Loucy (cell line): Measurements from ENCODE around the gene ANO9.

ENCODE experiments used
- H2AFZ ChIP-seq: fragments of 200-600 bp; sonication (generic); 2 replicates; pipeline ENCODE4 v1.6.0; 2016; ENCODE audit warnings: antibody characterized with exemption, mild to moderate bottlenecking, low read length, moderate library complexity
- H3F3A ChIP-seq: fragments of 200-600 bp; 2 replicates; pipeline ENCODE4 v1.6.0; 2016; ENCODE audit warnings: antibody characterized with exemption, low read depth, mild to moderate bottlenecking
- H3K27me3 ChIP-seq: fragments of 200-600 bp; sonication (generic); 2 replicates; pipeline ENCODE4 v1.6.1; 2014; ENCODE audit warnings: low read length, mild to moderate bottlenecking; ENCODE audit not compliant: insufficient read depth, poor library complexity, severe bottlenecking
- H3K36me3 ChIP-seq: fragments of 200-600 bp; sonication (generic); 2 replicates; pipeline ENCODE4 v1.6.1; 2016; ENCODE audit warnings: low read length; ENCODE audit not compliant: insufficient read depth
- H3K4me1 ChIP-seq: fragments of 200-600 bp; sonication (generic); 2 replicates; pipeline ENCODE4 v1.5.1; 2014; ENCODE audit warnings: low read length, mild to moderate bottlenecking; ENCODE audit not compliant: insufficient read depth, poor library complexity, severe bottlenecking
- H3K4me2 ChIP-seq: fragments of 200-600 bp; sonication (generic); 2 replicates; pipeline ENCODE4 v1.6.0; 2014; ENCODE audit warnings: antibody characterized with exemption, low read length, low read depth, mild to moderate bottlenecking; ENCODE audit not compliant: poor library complexity, severe bottlenecking
- H3K4me3 ChIP-seq: fragments of 200-600 bp; sonication (generic); 2 replicates; pipeline ENCODE4 v1.5.1; 2014; ENCODE audit warnings: low read length, mild to moderate bottlenecking, mixed read lengths; ENCODE audit not compliant: poor library complexity, severe bottlenecking
- H3K79me2 ChIP-seq: fragments of 200-600 bp; sonication (generic); 2 replicates; pipeline ENCODE4 v1.6.1; 2014; ENCODE audit warnings: low read length; ENCODE audit not compliant: insufficient read depth
- H3K9ac ChIP-seq: fragments of 200-600 bp; sonication (generic); 2 replicates; pipeline ENCODE4 v1.6.0; 2014; ENCODE audit warnings: mild to moderate bottlenecking, low read depth, low read length, moderate library complexity; ENCODE audit not compliant: poor library complexity, severe bottlenecking
- H3K9me2 ChIP-seq: fragments of 200-600 bp; sonication (generic); replicated peaks from 2 replicates; pipeline ENCODE4 v1.6.1; 2016; ENCODE audit warnings: low read depth, low read length, mixed read lengths
- H3K9me3 ChIP-seq: fragments of 200-600 bp; sonication (generic); 2 replicates; pipeline ENCODE4 v1.6.1; 2014; ENCODE audit warnings: mild to moderate bottlenecking, antibody characterized with exemption, low read length, low read depth; ENCODE audit not compliant: insufficient read depth
- H4K20me1 ChIP-seq: fragments of 200-600 bp; sonication (generic); 2 replicates; pipeline ENCODE4 v1.6.0; 2014; ENCODE audit warnings: antibody characterized with exemption, low read length, mild to moderate bottlenecking; ENCODE audit not compliant: insufficient read depth, poor library complexity, severe bottlenecking
- EZH2phosphoT487 ChIP-seq: fragments of 200-600 bp; IDR thresholded peaks from 2 replicates; pipeline ENCODE4 v1.6.1; 2018; ENCODE audit warnings: antibody characterized with exemption, mild to moderate bottlenecking, moderate library complexity, borderline replicate concordance
- TF ChIP-seq, protein P1 (sequence below): fragments of 200-600 bp; sonication (generic); conservative IDR thresholded peaks from 2 replicates; pipeline ENCODE4 v1.5.1; 2014; ENCODE audit warnings: mild to moderate bottlenecking, antibody characterized with exemption, low read length

Gene ANO9

DNA sequence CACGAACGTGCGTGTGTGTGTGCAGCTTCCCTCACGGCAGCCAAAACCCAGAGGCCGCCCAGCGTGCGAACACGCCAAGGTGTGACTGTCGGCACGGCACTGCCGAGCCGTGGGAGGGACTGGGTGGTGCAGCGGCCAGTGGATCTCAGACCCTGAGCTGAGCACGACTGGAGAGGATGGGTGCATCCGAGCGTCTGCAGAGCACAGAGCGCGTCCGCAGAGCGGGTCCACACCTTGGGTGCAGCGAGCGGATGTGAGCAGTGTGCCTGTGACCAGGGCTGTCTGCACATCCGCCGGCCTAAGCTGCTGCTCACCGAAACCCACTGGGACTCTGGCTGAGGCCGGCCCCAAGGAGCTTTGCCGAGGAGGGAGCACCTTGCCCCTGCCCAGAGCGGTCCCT lies 31.0 kb upstream of the ANO9 start:
- H3K4me3 ChIP-seq: no peak overlapping the region
- H3K79me2 ChIP-seq: no peaks in the 10 kb centered on the region
- no peaks in the 10 kb centered on the region for H3K9me2 ChIP-seq
- TF ChIP-seq, protein P1, sequence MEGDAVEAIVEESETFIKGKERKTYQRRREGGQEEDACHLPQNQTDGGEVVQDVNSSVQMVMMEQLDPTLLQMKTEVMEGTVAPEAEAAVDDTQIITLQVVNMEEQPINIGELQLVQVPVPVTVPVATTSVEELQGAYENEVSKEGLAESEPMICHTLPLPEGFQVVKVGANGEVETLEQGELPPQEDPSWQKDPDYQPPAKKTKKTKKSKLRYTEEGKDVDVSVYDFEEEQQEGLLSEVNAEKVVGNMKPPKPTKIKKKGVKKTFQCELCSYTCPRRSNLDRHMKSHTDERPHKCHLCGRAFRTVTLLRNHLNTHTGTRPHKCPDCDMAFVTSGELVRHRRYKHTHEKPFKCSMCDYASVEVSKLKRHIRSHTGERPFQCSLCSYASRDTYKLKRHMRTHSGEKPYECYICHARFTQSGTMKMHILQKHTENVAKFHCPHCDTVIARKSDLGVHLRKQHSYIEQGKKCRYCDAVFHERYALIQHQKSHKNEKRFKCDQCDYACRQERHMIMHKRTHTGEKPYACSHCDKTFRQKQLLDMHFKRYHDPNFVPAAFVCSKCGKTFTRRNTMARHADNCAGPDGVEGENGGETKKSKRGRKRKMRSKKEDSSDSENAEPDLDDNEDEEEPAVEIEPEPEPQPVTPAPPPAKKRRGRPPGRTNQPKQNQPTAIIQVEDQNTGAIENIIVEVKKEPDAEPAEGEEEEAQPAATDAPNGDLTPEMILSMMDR: no peak
- TF ChIP-seq EZH2phosphoT487: no peak
- H4K20me1 ChIP-seq: peaks cover 4% of the 10 kb centered on the region
- H3K9ac ChIP-seq: no peak overlapping the region
- H3K36me3 ChIP-seq: no peaks in the 10 kb centered on the region
- H3F3A ChIP-seq: no peaks in the 10 kb centered on the region
- no peaks in the 10 kb centered on the region for H3K27me3 ChIP-seq
- H3K4me1 ChIP-seq: peaks cover 2% of the 10 kb centered on the region
- no peak overlapping the region for H2AFZ ChIP-seq
- no peak overlapping the region for H3K4me2 ChIP-seq
- H3K9me3 ChIP-seq: no peaks in the 10 kb centered on the region

DNA sequence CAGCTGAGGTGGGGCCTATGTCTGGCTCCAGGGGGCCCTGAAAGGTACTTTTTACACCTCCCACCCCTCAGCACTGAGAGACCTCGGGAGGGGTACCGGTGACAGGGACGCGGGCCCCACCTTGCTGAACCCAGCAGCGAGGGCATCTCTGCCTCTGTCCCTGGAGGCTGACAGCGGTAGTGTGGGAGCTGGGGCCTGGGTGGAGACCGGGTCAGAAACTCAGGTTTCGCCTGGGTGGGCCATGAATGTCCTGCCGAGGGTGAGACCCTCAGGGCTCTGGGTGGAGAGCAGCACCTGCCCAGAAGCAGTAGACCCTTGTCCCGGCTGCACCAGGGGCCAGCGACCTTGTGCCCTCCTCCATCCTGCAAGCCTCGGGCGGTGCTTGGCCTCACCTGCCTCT lies 30.5 kb upstream of the ANO9 start:
- H3K4me3 ChIP-seq: no peak overlapping the region
- H3K36me3 ChIP-seq: no peaks in the 10 kb centered on the region
- H3F3A ChIP-seq: no peaks in the 10 kb centered on the region
- H2AFZ ChIP-seq: no peak overlapping the region
- peaks cover 4% of the 10 kb centered on the region for H4K20me1 ChIP-seq
- no peaks in the 10 kb centered on the region for H3K9me2 ChIP-seq
- H3K4me1 ChIP-seq: peaks cover 2% of the 10 kb centered on the region
- H3K4me2 ChIP-seq: no peak overlapping the region
- H3K9ac ChIP-seq: no peak overlapping the region
- H3K27me3 ChIP-seq: no peaks in the 10 kb centered on the region
- TF ChIP-seq EZH2phosphoT487: no peak
- TF ChIP-seq, protein P1: no peak
- no peaks in the 10 kb centered on the region for H3K9me3 ChIP-seq
- no peaks in the 10 kb centered on the region for H3K79me2 ChIP-seq

GRCh38 chr11:471468-472145 lies 29.8 kb upstream of the ANO9 start:
- Histone ChIP-seq H4K20me1 (peaks cover 4% of the 10 kb centered on the region), H3K4me2 (no peak overlapping the region), H3K79me2 (no peaks in the 10 kb centered on the region), H3K4me1 (peaks cover 2% of the 10 kb centered on the region), H3K9ac (no peak overlapping the region), H3K27me3 (no peaks in the 10 kb centered on the region), H3K9me3 (no peaks in the 10 kb centered on the region), H3F3A (no peaks in the 10 kb centered on the region), H2AFZ (no peak overlapping the region), H3K36me3 (no peaks in the 10 kb centered on the region), H3K9me2 (no peaks in the 10 kb centered on the region), H3K4me3 (no peak overlapping the region)
- TF ChIP-seq, protein P1: no peak
- no peak for TF ChIP-seq EZH2phosphoT487
